Neural cell (in vitro differentiated cells): ENCODE measurements around the gene NUDT3. TPM values are rescaled to one million over a fixed set of nuclear protein-coding genes. Genes with fewer than 3 reads are reported as not detected.

Experiments
- H2AFZ ChIP-seq: fragments of 200-600, 300-800 bp; sonication (generic), shearing (Covaris generic); 2 replicates; pipeline ENCODE4 v1.6.0; 2014; ENCODE audit warnings: low read depth, mild to moderate bottlenecking, antibody characterized with exemption, low read length, moderate library complexity
- H3F3A ChIP-seq: fragments of 200-600 bp; shearing (Covaris generic); 2 replicates; pipeline ENCODE4 v1.6.1; 2016; ENCODE audit warnings: mild to moderate bottlenecking, moderate library complexity, mixed read lengths, antibody characterized with exemption, low read length; ENCODE audit not compliant: insufficient read depth, poor library complexity, severe bottlenecking
- H3K27ac ChIP-seq: fragments of 200-600, 300-800 bp; sonication (generic), shearing (Covaris generic); 2 replicates; pipeline ENCODE4 v1.5.1; 2014; ENCODE audit warnings: mild to moderate bottlenecking, low read length, moderate library complexity
- H3K27me3 ChIP-seq: fragments of 300-800, 200-600 bp; sonication (generic), shearing (Covaris generic); 2 replicates; pipeline ENCODE4 v1.6.0; 2014; ENCODE audit warnings: mild to moderate bottlenecking, low read depth, low read length, moderate library complexity; ENCODE audit not compliant: insufficient read depth
- H3K36me3 ChIP-seq: fragments of 300-800, 200-600 bp; sonication (generic), shearing (Covaris generic); 2 replicates; pipeline ENCODE4 v1.5.1; 2014; ENCODE audit warnings: mild to moderate bottlenecking, antibody characterized with exemption, low read length, moderate library complexity; ENCODE audit not compliant: insufficient read depth
- H3K4me2 ChIP-seq: fragments of 300-800, 200-600 bp; sonication (generic), shearing (Covaris generic); 2 replicates; pipeline ENCODE4 v1.6.0; 2014; ENCODE audit warnings: mild to moderate bottlenecking, low read length
- H3K4me3 ChIP-seq: fragments of 300-800, 200-600 bp; sonication (generic), shearing (Covaris generic); 2 replicates; pipeline ENCODE4 v1.5.1; 2014; ENCODE audit warnings: mild to moderate bottlenecking, low read length, moderate library complexity
- H3K79me2 ChIP-seq: fragments of 200-600 bp; shearing (Covaris generic); replicated peaks from 2 replicates; pipeline ENCODE4 v1.6.0; 2014; ENCODE audit warnings: mild to moderate bottlenecking, low read length, moderate library complexity; ENCODE audit not compliant: insufficient read depth
- H3K9ac ChIP-seq: fragments of 300-800, 200-600 bp; sonication (generic), shearing (Covaris generic); 2 replicates; pipeline ENCODE4 v1.6.1; 2016; ENCODE audit warnings: mild to moderate bottlenecking, low read length, mixed read lengths
- H3K9me2 ChIP-seq: fragments of 200-600 bp; shearing (Covaris generic); 2 replicates; pipeline ENCODE4 v1.6.1; 2016; ENCODE audit warnings: mild to moderate bottlenecking, low read length, mixed read lengths; ENCODE audit not compliant: insufficient read depth
- H3K9me3 ChIP-seq: fragments of 200-600, 300-800 bp; sonication (generic), shearing (Covaris generic); 2 replicates; pipeline ENCODE4 v1.6.1; 2016; ENCODE audit warnings: mild to moderate bottlenecking, mixed run types, low read length, moderate library complexity, mixed read lengths
- H4K20me1 ChIP-seq: fragments of 200-600 bp; shearing (Covaris generic); 2 replicates; pipeline ENCODE4 v1.6.1; 2016; ENCODE audit warnings: mild to moderate bottlenecking, mixed run types; ENCODE audit not compliant: insufficient read depth
- CTCF ChIP-seq: fragments of 450-650 bp; IDR thresholded peaks from 2 replicates; pipeline ENCODE4 v1.5.1; 2014; ENCODE audit warnings: antibody characterized with exemption, mild to moderate bottlenecking, moderate library complexity; ENCODE audit not compliant: poor library complexity, severe bottlenecking
- EP300 ChIP-seq: fragments of 450-650 bp; conservative IDR thresholded peaks from 2 replicates; pipeline ENCODE4 v1.6.1; 2014; ENCODE audit warnings: antibody characterized with exemption, mild to moderate bottlenecking, moderate library complexity; ENCODE audit not compliant: poor library complexity, severe bottlenecking
- EZH2 ChIP-seq: fragments of 200-600, 300-800 bp; shearing (Covaris generic), sonication (generic); IDR thresholded peaks from 2 replicates; pipeline ENCODE4 v1.6.1; 2014; ENCODE audit warnings: antibody characterized with exemption, low read length, borderline replicate concordance, mild to moderate bottlenecking; ENCODE audit not compliant: insufficient read depth, poor library complexity, severe bottlenecking
- MXI1 ChIP-seq: fragments of 450-650 bp; conservative IDR thresholded peaks from 2 replicates; pipeline ENCODE4 v1.6.1; 2014; ENCODE audit warnings: antibody characterized with exemption, mild to moderate bottlenecking; ENCODE audit not compliant: poor library complexity, severe bottlenecking
- POLR2AphosphoS5 ChIP-seq: IDR thresholded peaks from 2 replicates; pipeline ENCODE4 v1.6.1; 2012
- RAD21 ChIP-seq: fragments of 450-650 bp; conservative IDR thresholded peaks from 2 replicates; pipeline ENCODE4 v1.6.1; 2014; ENCODE audit warnings: antibody characterized with exemption, mild to moderate bottlenecking, moderate library complexity
- SMC3 ChIP-seq: fragments of 450-650 bp; conservative IDR thresholded peaks from 2 replicates; pipeline ENCODE4 v1.6.1; 2014; ENCODE audit warnings: antibody characterized with exemption, mild to moderate bottlenecking, moderate library complexity; ENCODE audit not compliant: poor library complexity
- TAF1 ChIP-seq: IDR thresholded peaks from 2 replicates; pipeline ENCODE4 v1.6.1; 2012; ENCODE audit warnings: low read depth
- polyA plus RNA-seq: library from polyadenylated mRNA; depleted of rRNA; stranded (reverse); fragments of >200 nt; gene quantifications from 2 replicates; pipeline ENCODE4 v1.2.3, GENCODE V29; 2014
- TF ChIP-seq, protein P1 (sequence below): IDR thresholded peaks from 2 replicates; pipeline ENCODE4 v1.6.1; 2012; ENCODE audit warnings: borderline replicate concordance

The NUDT3 gene
- polyA plus RNA-seq, 1 donor from 2014 or later: 80.2 TPM

GRCh38 chr6:34350137-34350933 lies 42.1 kb downstream of the NUDT3 start:
- peaks cover 6% of the 10 kb centered on the region for H4K20me1 ChIP-seq
- no peak overlapping the region for H3K4me2 ChIP-seq
- H3K4me3 ChIP-seq: no peak overlapping the region

GRCh38 chr6:34349211-34349610 lies 43.3 kb downstream of the NUDT3 start:
- Histone ChIP-seq H3K27me3 (no peaks in the 10 kb centered on the region), H3K36me3 (no peaks in the 10 kb centered on the region), H4K20me1 (peaks cover 8% of the 10 kb centered on the region), H3K9me2 (no peaks in the 10 kb centered on the region), H3F3A (no peaks in the 10 kb centered on the region), H3K27ac (no peak overlapping the region), H3K4me3 (no peak overlapping the region), H3K4me2 (no peak overlapping the region), H3K79me2 (peaks cover 32% of the 10 kb centered on the region), H2AFZ (no peak overlapping the region), H3K9me3 (no peaks in the 10 kb centered on the region), H3K9ac (no peak overlapping the region)
- TF ChIP-seq MXI1 (no peak), SMC3 (no peak), POLR2AphosphoS5 (no peak), TAF1 (no peak), RAD21 (no peak), EP300 (no peak), EZH2 (no peak), CTCF (no peak)
- TF ChIP-seq, protein P1, sequence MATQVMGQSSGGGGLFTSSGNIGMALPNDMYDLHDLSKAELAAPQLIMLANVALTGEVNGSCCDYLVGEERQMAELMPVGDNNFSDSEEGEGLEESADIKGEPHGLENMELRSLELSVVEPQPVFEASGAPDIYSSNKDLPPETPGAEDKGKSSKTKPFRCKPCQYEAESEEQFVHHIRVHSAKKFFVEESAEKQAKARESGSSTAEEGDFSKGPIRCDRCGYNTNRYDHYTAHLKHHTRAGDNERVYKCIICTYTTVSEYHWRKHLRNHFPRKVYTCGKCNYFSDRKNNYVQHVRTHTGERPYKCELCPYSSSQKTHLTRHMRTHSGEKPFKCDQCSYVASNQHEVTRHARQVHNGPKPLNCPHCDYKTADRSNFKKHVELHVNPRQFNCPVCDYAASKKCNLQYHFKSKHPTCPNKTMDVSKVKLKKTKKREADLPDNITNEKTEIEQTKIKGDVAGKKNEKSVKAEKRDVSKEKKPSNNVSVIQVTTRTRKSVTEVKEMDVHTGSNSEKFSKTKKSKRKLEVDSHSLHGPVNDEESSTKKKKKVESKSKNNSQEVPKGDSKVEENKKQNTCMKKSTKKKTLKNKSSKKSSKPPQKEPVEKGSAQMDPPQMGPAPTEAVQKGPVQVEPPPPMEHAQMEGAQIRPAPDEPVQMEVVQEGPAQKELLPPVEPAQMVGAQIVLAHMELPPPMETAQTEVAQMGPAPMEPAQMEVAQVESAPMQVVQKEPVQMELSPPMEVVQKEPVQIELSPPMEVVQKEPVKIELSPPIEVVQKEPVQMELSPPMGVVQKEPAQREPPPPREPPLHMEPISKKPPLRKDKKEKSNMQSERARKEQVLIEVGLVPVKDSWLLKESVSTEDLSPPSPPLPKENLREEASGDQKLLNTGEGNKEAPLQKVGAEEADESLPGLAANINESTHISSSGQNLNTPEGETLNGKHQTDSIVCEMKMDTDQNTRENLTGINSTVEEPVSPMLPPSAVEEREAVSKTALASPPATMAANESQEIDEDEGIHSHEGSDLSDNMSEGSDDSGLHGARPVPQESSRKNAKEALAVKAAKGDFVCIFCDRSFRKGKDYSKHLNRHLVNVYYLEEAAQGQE: no peak

More at GRCh38 chr6:34350137-34350933, 42.1 kb downstream of the NUDT3 start:
- Histone ChIP-seq H3K36me3 (no peaks in the 10 kb centered on the region), H3K9me3 (no peaks in the 10 kb centered on the region), H3K27ac (no peak overlapping the region), H3F3A (no peaks in the 10 kb centered on the region), H3K79me2 (peaks cover 36% of the 10 kb centered on the region), H3K9me2 (no peaks in the 10 kb centered on the region), H3K9ac (no peak overlapping the region), H3K27me3 (no peaks in the 10 kb centered on the region), H2AFZ (no peak overlapping the region)
- TF ChIP-seq POLR2AphosphoS5: no peak
- TF ChIP-seq TAF1: no peak
- no peak for TF ChIP-seq SMC3
- TF ChIP-seq CTCF: no peak
- TF ChIP-seq EZH2: no peak
- TF ChIP-seq EP300: no peak
- TF ChIP-seq MXI1: no peak
- TF ChIP-seq RAD21: no peak
